ENCODE results near the gene HTR3B.

The HTR3B gene

GRCh38 chr11:113894421-113894996 lies 10.1 kb upstream of the HTR3B start:
- H3K4me1 ChIP-seq (ENCODE audit: control insufficient read depth, low read length), result peaks cover 9% of the 10 kb centered on the region
- H3K27ac ChIP-seq (ENCODE audit: low read depth, low read length), result no peak overlapping the region
- no peak overlapping the region for H3K4me2 ChIP-seq (ENCODE audit: low read length)

GRCh38 chr11:113895367-113896155 lies 9.0 kb upstream of the HTR3B start:
- Histone ChIP-seq H3K36me3 (ENCODE audit: control insufficient read depth, low read length) (no peaks in the 10 kb centered on the region), H3K9me2 (replicated peaks; ENCODE audit: control insufficient read depth, low read length) (no peaks in the 10 kb centered on the region), H3K27me3 (ENCODE audit: control insufficient read depth, low read length) (no peaks in the 10 kb centered on the region; the same call in 1 of the 2 replicates), H3K4me2 (ENCODE audit: low read length) (no peak overlapping the region), H3K4me1 (ENCODE audit: control insufficient read depth, low read length) (peaks cover 9% of the 10 kb centered on the region), H3K27ac (ENCODE audit: low read depth, low read length) (no peak overlapping the region), H4K20me1 (ENCODE audit: control insufficient read depth, insufficient read depth, low read depth, low read length) (0 out of 2 replicates have a peak, but pooled peaks cover 3% of the 10 kb centered on the region), H3K4me3 (ENCODE audit: low read length) (no peak overlapping the region), H3K79me2 (ENCODE audit: control insufficient read depth, low read length) (no peaks in the 10 kb centered on the region), H3K9me3 (ENCODE audit: control insufficient read depth, insufficient read depth, low read length) (no peaks in the 10 kb centered on the region), H3F3A (ENCODE audit: control insufficient read depth, insufficient read depth) (no peaks in the 10 kb centered on the region)
- TF ChIP-seq CTCF (IDR thresholded peaks at IDR 0.05; ENCODE audit: low read depth, low read length, poor library complexity, severe bottlenecking) (no peak), EZH2phosphoT487 (IDR thresholded peaks at IDR 0.05; ENCODE audit: borderline replicate concordance, low read length) (no peak)

More at GRCh38 chr11:113894421-113894996, 10.1 kb upstream of the HTR3B start:
- Histone ChIP-seq H3K79me2 (ENCODE audit: control insufficient read depth, low read length) (no peaks in the 10 kb centered on the region), H3K9me2 (replicated peaks; ENCODE audit: control insufficient read depth, low read length) (no peaks in the 10 kb centered on the region), H3K4me3 (ENCODE audit: low read length) (no peak overlapping the region), H4K20me1 (ENCODE audit: control insufficient read depth, insufficient read depth, low read depth, low read length) (0 out of 2 replicates have a peak, but pooled peaks cover 3% of the 10 kb centered on the region), H3F3A (ENCODE audit: control insufficient read depth, insufficient read depth) (no peaks in the 10 kb centered on the region), H3K27me3 (ENCODE audit: control insufficient read depth, low read length) (no peaks in the 10 kb centered on the region; the same call in 1 of the 2 replicates), H3K36me3 (ENCODE audit: control insufficient read depth, low read length) (no peaks in the 10 kb centered on the region), H3K9me3 (ENCODE audit: control insufficient read depth, insufficient read depth, low read length) (no peaks in the 10 kb centered on the region)
- no peak for TF ChIP-seq EZH2phosphoT487 (IDR thresholded peaks at IDR 0.05; ENCODE audit: borderline replicate concordance, low read length)

- H3K27me3 ChIP-seq (ENCODE audit: control insufficient read depth, low read length), result no peaks in the 10 kb centered on the region; the same call in 1 of the 2 replicates
- no peaks in the 10 kb centered on the region for H3F3A ChIP-seq (ENCODE audit: control insufficient read depth, insufficient read depth)
- H3K36me3 ChIP-seq (ENCODE audit: control insufficient read depth, low read length), result no peaks in the 10 kb centered on the region
- no peak overlapping the region for H3K4me2 ChIP-seq (ENCODE audit: low read length)
- no peak overlapping the region for H3K27ac ChIP-seq (ENCODE audit: low read depth, low read length)
- no peaks in the 10 kb centered on the region for H3K9me3 ChIP-seq (ENCODE audit: control insufficient read depth, insufficient read depth, low read length)
- peaks cover 9% of the 10 kb centered on the region for H3K4me1 ChIP-seq (ENCODE audit: control insufficient read depth, low read length)
- H3K79me2 ChIP-seq (ENCODE audit: control insufficient read depth, low read length), result no peaks in the 10 kb centered on the region
- no peaks in the 10 kb centered on the region for H3K9me2 ChIP-seq (replicated peaks; ENCODE audit: control insufficient read depth, low read length)
- no peak overlapping the region for H3K4me3 ChIP-seq (ENCODE audit: low read length)
- H4K20me1 ChIP-seq (ENCODE audit: control insufficient read depth, insufficient read depth, low read depth, low read length), result 0 out of 2 replicates have a peak, but pooled peaks cover 3% of the 10 kb centered on the region
- TF ChIP-seq EZH2phosphoT487 (IDR thresholded peaks at IDR 0.05; ENCODE audit: borderline replicate concordance, low read length), result no peak
- peak; percentile 92 for TF ChIP-seq CTCF (IDR thresholded peaks at IDR 0.05; ENCODE audit: low read depth, low read length, poor library complexity, severe bottlenecking)
Measured at GRCh38 chr11:113896156-113896879, 8.3 kb upstream of the HTR3B start.

Measured in DOHH2 (cell line).